OCI-LY7 (cell line): ENCODE results near the gene TOM1L2. TPM values are rescaled to one million over a fixed set of nuclear protein-coding genes. Genes with fewer than 3 reads are reported as not detected.

Experiments
- BruUV-seq: library from RNA; stranded (reverse); fragments of 400-500 nt; replicated peaks from 2 replicates; lab custom pipeline; 2021; lab: Mats Ljungman, UMichigan
- CTCF ChIA-PET: fragments of 300-600 bp; sonication (Branson Sonifier 250); formaldehyde crosslinking; loops from one replicate; lab custom pipeline; 2022; ENCODE audit warnings: antibody characterized with exemption; ENCODE audit not compliant: unreplicated experiment; lab: Charles Lee
- POLR2A ChIA-PET: fragments of 300-600 bp; sonication (Branson Sonifier 250); formaldehyde crosslinking; loops from one replicate; lab custom pipeline; 2022; ENCODE audit warnings: antibody characterized with exemption; lab: Charles Lee
- DNase-seq: peaks from one replicate; pipeline ENCODE4 v3.0.0-alpha.2; 2015; ENCODE audit warnings: low spot score
- H2AFZ ChIP-seq: fragments of 200-600 bp; sonication (generic), shearing (Covaris generic); 2 replicates; pipeline ENCODE4 v1.6.1; 2014; ENCODE audit warnings: mild to moderate bottlenecking, antibody characterized with exemption, low read length, moderate library complexity
- H3K27ac ChIP-seq: fragments of 200-600 bp; sonication (generic); 2 replicates; pipeline ENCODE4 v1.5.1; 2014; ENCODE audit warnings: mixed run types, low read depth, mild to moderate bottlenecking, moderate library complexity, low read length, inconsistent platforms; ENCODE audit not compliant: poor library complexity, severe bottlenecking
- H3K36me3 ChIP-seq: fragments of 200-600 bp; sonication (generic); 2 replicates; pipeline ENCODE4 v1.6.1; 2014; ENCODE audit warnings: mild to moderate bottlenecking, antibody characterized with exemption, low read length, moderate library complexity, mixed read lengths; ENCODE audit not compliant: insufficient read depth
- H3K4me1 ChIP-seq: fragments of 200-600 bp; sonication (generic); 2 replicates; pipeline ENCODE4 v1.5.1; 2014; ENCODE audit warnings: mild to moderate bottlenecking, low read length; ENCODE audit not compliant: insufficient read depth, poor library complexity, severe bottlenecking
- H3K4me2 ChIP-seq: fragments of 200-600 bp; sonication (generic); 2 replicates; pipeline ENCODE4 v1.6.1; 2014; ENCODE audit warnings: mild to moderate bottlenecking, low read length
- H3K4me3 ChIP-seq: fragments of 200-600 bp; sonication (generic); 2 replicates; pipeline ENCODE4 v1.5.1; 2014; ENCODE audit warnings: mild to moderate bottlenecking, low read depth, low read length; ENCODE audit not compliant: poor library complexity, severe bottlenecking
- H3K79me2 ChIP-seq: fragments of 200-600 bp; sonication (generic); 2 replicates; pipeline ENCODE4 v1.6.1; 2016; ENCODE audit warnings: low read depth, mild to moderate bottlenecking, low read length, moderate library complexity, mixed read lengths; ENCODE audit not compliant: insufficient read depth
- H3K9me2 ChIP-seq: fragments of 200-600 bp; sonication (generic); 2 replicates; pipeline ENCODE4 v1.6.1; 2016; ENCODE audit warnings: mild to moderate bottlenecking, low read length, mixed read lengths; ENCODE audit not compliant: insufficient read depth
- H3K9me3 ChIP-seq: fragments of 200-600 bp; sonication (generic); 2 replicates; pipeline ENCODE4 v1.6.1; 2014; ENCODE audit warnings: mild to moderate bottlenecking, mixed run types, low read length, mixed read lengths
- H4K20me1 ChIP-seq: fragments of 200-600 bp; sonication (generic); 2 replicates; pipeline ENCODE4 v1.6.1; 2014; ENCODE audit warnings: mild to moderate bottlenecking, antibody characterized with exemption, low read length, moderate library complexity, mixed read lengths; ENCODE audit not compliant: insufficient read depth
- EZH2phosphoT487 ChIP-seq: fragments of 200-600 bp; sonication (generic); IDR thresholded peaks from 2 replicates; pipeline ENCODE4 v1.6.1; 2018; ENCODE audit warnings: low read depth, borderline replicate concordance, mild to moderate bottlenecking, mixed run types, antibody characterized with exemption, low read length, moderate library complexity, mixed read lengths
- intact Hi-C: fragments of 100-400 bp; cut with micrococcal nuclease; formaldehyde crosslinking; loops from one replicate; pipeline ENCODE4 v1.10.0; 2022; ENCODE audit not compliant: unreplicated experiment
- total RNA-seq, 2 experiments: library from RNA; depleted of rRNA in 1 of 2; stranded (reverse); fragments of >200 nt in 1 of 2; shearing (Covaris generic) in 1 of 2; gene quantifications; 2 replicates each; pipeline ENCODE4 v1.2.3, GENCODE V29; 2014 to 2022
- TF ChIP-seq, protein P1 (sequence below): fragments of 200-600 bp; sonication (generic); conservative IDR thresholded peaks from 2 replicates; pipeline ENCODE4 v1.5.1; 2014; ENCODE audit warnings: mild to moderate bottlenecking, antibody characterized with exemption, low read length, moderate library complexity, mixed read lengths

Gene TOM1L2
- total RNA-seq, 2 experiments from 2014 or later = 4.9 to 14.3 TPM

DNA sequence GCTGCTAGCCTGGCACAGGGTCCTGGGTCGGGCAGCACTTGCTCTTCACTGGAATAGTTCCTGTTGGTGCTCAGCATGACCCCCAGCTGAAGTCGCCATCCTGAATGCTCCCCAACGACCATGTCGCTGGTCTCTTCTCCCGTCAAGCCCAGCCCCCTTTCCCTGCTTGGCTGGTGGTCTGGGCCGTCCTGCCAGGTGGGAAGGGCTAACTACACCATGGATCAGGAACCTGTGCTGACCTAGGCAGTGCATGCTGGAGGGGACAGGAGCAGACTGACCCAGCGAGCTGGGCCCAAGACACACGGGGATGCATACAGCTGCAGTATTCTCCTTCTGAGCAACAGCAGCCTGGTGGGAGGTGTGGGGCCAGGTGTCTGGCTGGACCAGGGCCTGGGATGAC, 126.2 kb downstream of the TOM1L2 start:
- intact Hi-C loops = no loop called here
- POLR2A ChIA-PET = no interaction called here
- Histone ChIP-seq H3K79me2 (no peaks in the 10 kb centered on the region), H3K4me3 (no peak overlapping the region), H3K36me3 (no peaks in the 10 kb centered on the region), H3K9me2 (no peaks in the 10 kb centered on the region), H3K4me1 (peaks cover 29% of the 10 kb centered on the region), H2AFZ (no peak overlapping the region), H3K4me2 (no peak overlapping the region), H3K9me3 (no peaks in the 10 kb centered on the region), H3K27ac (no peak overlapping the region), H4K20me1 (no peaks in the 10 kb centered on the region)
- no peak for DNase-seq
- CTCF ChIA-PET = no interaction called here
- TF ChIP-seq, protein P1, sequence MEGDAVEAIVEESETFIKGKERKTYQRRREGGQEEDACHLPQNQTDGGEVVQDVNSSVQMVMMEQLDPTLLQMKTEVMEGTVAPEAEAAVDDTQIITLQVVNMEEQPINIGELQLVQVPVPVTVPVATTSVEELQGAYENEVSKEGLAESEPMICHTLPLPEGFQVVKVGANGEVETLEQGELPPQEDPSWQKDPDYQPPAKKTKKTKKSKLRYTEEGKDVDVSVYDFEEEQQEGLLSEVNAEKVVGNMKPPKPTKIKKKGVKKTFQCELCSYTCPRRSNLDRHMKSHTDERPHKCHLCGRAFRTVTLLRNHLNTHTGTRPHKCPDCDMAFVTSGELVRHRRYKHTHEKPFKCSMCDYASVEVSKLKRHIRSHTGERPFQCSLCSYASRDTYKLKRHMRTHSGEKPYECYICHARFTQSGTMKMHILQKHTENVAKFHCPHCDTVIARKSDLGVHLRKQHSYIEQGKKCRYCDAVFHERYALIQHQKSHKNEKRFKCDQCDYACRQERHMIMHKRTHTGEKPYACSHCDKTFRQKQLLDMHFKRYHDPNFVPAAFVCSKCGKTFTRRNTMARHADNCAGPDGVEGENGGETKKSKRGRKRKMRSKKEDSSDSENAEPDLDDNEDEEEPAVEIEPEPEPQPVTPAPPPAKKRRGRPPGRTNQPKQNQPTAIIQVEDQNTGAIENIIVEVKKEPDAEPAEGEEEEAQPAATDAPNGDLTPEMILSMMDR = no peak
- no peak for TF ChIP-seq EZH2phosphoT487
- BruUV-seq = no TSS peak

DNA sequence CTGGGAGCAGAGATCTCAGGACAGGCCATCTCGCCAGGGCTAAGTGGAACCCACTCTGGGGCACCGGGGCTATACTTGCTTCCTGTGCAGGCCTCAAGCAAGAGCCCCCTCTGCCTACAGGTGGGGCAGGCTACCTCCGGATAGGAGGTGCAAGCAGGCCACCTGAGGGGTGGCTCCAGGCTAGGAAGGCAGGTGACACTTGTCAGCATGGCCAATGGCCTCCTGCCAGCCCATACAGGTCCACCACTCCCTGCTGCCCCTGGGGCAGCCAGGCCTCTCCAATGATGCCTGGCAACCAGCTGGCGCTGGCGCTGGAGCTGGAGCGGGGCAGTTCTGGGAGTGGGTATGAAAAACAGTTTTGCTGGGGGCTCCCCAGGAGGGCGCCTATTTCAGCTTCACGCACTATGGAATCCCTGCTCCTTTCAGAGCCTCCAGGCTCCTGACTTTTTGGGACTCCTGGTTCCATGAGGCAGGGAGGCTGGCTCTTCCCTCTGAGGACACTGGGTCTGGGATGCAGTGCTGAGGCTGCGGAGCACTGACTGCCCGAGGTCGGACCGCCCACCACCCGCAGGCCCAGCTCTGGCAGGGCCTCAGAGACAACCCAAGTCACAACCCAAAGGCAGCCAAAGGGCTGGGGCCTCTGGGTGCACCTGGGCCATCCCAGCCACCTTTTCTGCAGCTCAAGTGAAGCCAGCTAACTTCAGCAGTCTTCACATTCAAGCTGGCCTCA, 127.0 kb downstream of the TOM1L2 start:
- no TSS peak for BruUV-seq
- Histone ChIP-seq H4K20me1 (no peaks in the 10 kb centered on the region), H3K79me2 (no peaks in the 10 kb centered on the region), H3K27ac (no peak overlapping the region), H3K36me3 (no peaks in the 10 kb centered on the region), H3K9me2 (no peaks in the 10 kb centered on the region), H3K4me1 (peaks cover 33% of the 10 kb centered on the region), H3K4me2 (no peak overlapping the region), H3K4me3 (no peak overlapping the region), H2AFZ (no peak overlapping the region), H3K9me3 (no peaks in the 10 kb centered on the region)
- no peak for DNase-seq
- ChIA-PET POLR2A (no interaction called here), CTCF (no interaction called here)
- TF ChIP-seq EZH2phosphoT487 = no peak
- TF ChIP-seq, protein P1 = no peak
- intact Hi-C loops = no loop called here

DNA sequence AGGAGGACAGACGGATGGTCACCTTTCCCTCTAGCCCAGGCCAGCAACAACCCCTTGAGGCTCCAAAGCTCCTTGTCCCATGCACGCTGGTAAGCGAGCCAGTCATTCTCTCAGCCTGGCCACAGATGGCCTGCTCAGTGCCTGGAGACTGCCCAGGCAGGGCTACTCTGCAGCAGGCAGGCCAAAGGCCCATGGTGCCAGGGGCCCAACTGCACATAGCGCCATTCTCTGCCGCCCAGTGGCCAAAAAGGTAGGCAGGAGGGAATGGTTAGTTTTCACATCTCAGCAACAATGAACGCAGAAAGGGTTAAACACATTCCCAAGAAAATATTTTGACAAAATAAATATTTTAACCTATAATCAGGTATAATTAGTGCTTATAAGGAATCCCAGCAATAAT, 127.7 kb downstream of the TOM1L2 start:
- H4K20me1 ChIP-seq = no peaks in the 10 kb centered on the region
- no peak overlapping the region for H3K4me2 ChIP-seq
- no peak for DNase-seq
- no TSS peak for BruUV-seq
- no peaks in the 10 kb centered on the region for H3K36me3 ChIP-seq
- ChIA-PET CTCF (no interaction called here), POLR2A (no interaction called here)
- H3K79me2 ChIP-seq = no peaks in the 10 kb centered on the region
- intact Hi-C loops = no loop called here
- no peaks in the 10 kb centered on the region for H3K9me3 ChIP-seq
- TF ChIP-seq, protein P1 = no peak
- TF ChIP-seq EZH2phosphoT487 = no peak
- H3K27ac ChIP-seq = no peak overlapping the region
- H2AFZ ChIP-seq = no peak overlapping the region
- peaks cover 30% of the 10 kb centered on the region for H3K4me1 ChIP-seq
- no peaks in the 10 kb centered on the region for H3K9me2 ChIP-seq
- no peak overlapping the region for H3K4me3 ChIP-seq
